Inferior parietal cortex (tissue), 1 donor: ENCODE results near the gene WWTR1.

ENCODE experiments used
- DNase-seq: peaks from one replicate; pipeline ENCODE4 v3.0.0-alpha.2; 2016; ENCODE audit errors: extremely low spot score

WWTR1 gene

GRCh38 chr3:149655826-149656574 is 1.8 kb downstream of the WWTR1 start:
- DNase-seq, result no peak

GRCh38 chr3:149654188-149654601 is 3.6 kb downstream of the WWTR1 start:
- DNase-seq, result no peak

GRCh38 chr3:149653564-149653963 is 4.3 kb downstream of the WWTR1 start:
- no peak for DNase-seq

GRCh38 chr3:149653136-149653535 is 4.7 kb downstream of the WWTR1 start:
- DNase-seq, result no peak

GRCh38 chr3:149650828-149651227 is 7.0 kb downstream of the WWTR1 start:
- no peak for DNase-seq

GRCh38 chr3:149648525-149648924 is 9.3 kb downstream of the WWTR1 start:
- DNase-seq, result no peak

- no peak for DNase-seq
Measured at GRCh38 chr3:149647812-149648211, 10.0 kb downstream of the WWTR1 start.

GRCh38 chr3:149647285-149647684 is 10.5 kb downstream of the WWTR1 start:
- no peak for DNase-seq

- no peak for DNase-seq
Measured at GRCh38 chr3:149646181-149646766, 11.6 kb downstream of the WWTR1 start.

GRCh38 chr3:149643963-149644362 is 13.9 kb downstream of the WWTR1 start:
- DNase-seq, result no peak

- no peak for DNase-seq
Measured at GRCh38 chr3:149643482-149643798, 14.4 kb downstream of the WWTR1 start.

- no peak for DNase-seq
Measured at GRCh38 chr3:149640976-149641728, 16.7 kb downstream of the WWTR1 start.

GRCh38 chr3:149639093-149639486 is 18.7 kb downstream of the WWTR1 start:
- DNase-seq, result no peak

GRCh38 chr3:149638228-149639092 is 19.4 kb downstream of the WWTR1 start:
- DNase-seq, result peak; percentile 42

GRCh38 chr3:149635396-149635795 is 22.4 kb downstream of the WWTR1 start:
- DNase-seq, result no peak

- no peak for DNase-seq
Measured at GRCh38 chr3:149634573-149634972, 23.3 kb downstream of the WWTR1 start.

GRCh38 chr3:149634072-149634471 is 23.8 kb downstream of the WWTR1 start:
- DNase-seq, result no peak

- DNase-seq, result no peak
Measured at GRCh38 chr3:149632225-149632624, 25.6 kb downstream of the WWTR1 start.

- DNase-seq, result no peak
Measured at GRCh38 chr3:149630806-149631205, 27.0 kb downstream of the WWTR1 start.

- no peak for DNase-seq
Measured at GRCh38 chr3:149628957-149629670, 28.7 kb downstream of the WWTR1 start.

- no peak for DNase-seq
Measured at GRCh38 chr3:149626671-149627070, 31.2 kb downstream of the WWTR1 start.
